H1 (cell line): ENCODE data around the gene SNTG2. TPM values are rescaled to one million over a fixed set of nuclear protein-coding genes. Genes with fewer than 3 reads are reported as not detected.

ENCODE experiments used
- CTCF ChIA-PET: fragments of 300-600 bp; sonication (Branson Sonifier 250); formaldehyde crosslinking; loops from one replicate; lab custom pipeline; 2021; ENCODE audit not compliant: partially characterized antibody; lab: Charles Lee
- POLR2A ChIA-PET: fragments of 300-600 bp; sonication (Branson Sonifier 250); formaldehyde crosslinking; loops from one replicate; lab custom pipeline; 2021; ENCODE audit warnings: inconsistent platforms; ENCODE audit not compliant: partially characterized antibody; lab: Charles Lee
- DNase-seq, 2 experiments: peaks; one replicate each; pipeline versions ENCODE4 v3.0.0 to v3.0.0-alpha.2; 2010 to 2022; ENCODE audit warnings: low spot score in 2 of 2, low read depth in 1 of 2, mixed read lengths in 1 of 2
- FAIRE-seq: peaks from 2 replicates; lab custom pipeline; 2011; peaks lifted over from hg19 to GRCh38; lab: Jason Lieb, UNC
- H2AFZ ChIP-seq: 2 replicates; pipeline ENCODE4 v1.8.1; 2012; ENCODE audit warnings: low read length, inconsistent platforms
- H2AK5ac ChIP-seq: 2 replicates; pipeline ENCODE4 v1.6.1; 2013; ENCODE audit warnings: low read depth, low read length
- H2BK120ac ChIP-seq: replicated peaks from 2 replicates; pipeline ENCODE3; 2013; ENCODE audit warnings: low read depth, low read length, inconsistent platforms
- H2BK12ac ChIP-seq: 2 replicates; pipeline ENCODE4 v1.6.1; 2013; ENCODE audit warnings: low read depth, low read length
- H2BK15ac ChIP-seq: 2 replicates; pipeline ENCODE4 v1.6.1; 2013; ENCODE audit warnings: low read length
- H2BK20ac ChIP-seq: 2 replicates; pipeline ENCODE4 v1.6.1; 2013; ENCODE audit warnings: low read length
- H2BK5ac ChIP-seq: 2 replicates; pipeline ENCODE4 v1.6.1; 2013; ENCODE audit warnings: low read depth, low read length
- H3K14ac ChIP-seq: 2 replicates; pipeline ENCODE4 v1.6.1; 2013; ENCODE audit warnings: inconsistent platforms; ENCODE audit not compliant: insufficient read length
- H3K18ac ChIP-seq: 2 replicates; pipeline ENCODE4 v1.6.1; 2013; ENCODE audit warnings: low read length; ENCODE audit errors: extremely low read depth
- H3K23ac ChIP-seq: 2 replicates; pipeline ENCODE4 v1.6.1; 2013; ENCODE audit warnings: inconsistent platforms; ENCODE audit not compliant: insufficient read length
- H3K23me2 ChIP-seq: 2 replicates; pipeline ENCODE4 v1.6.1; 2013; ENCODE audit warnings: low read depth, low read length
- H3K27ac ChIP-seq: 2 replicates; pipeline ENCODE4 v1.6.1; 2011; ENCODE audit warnings: low read depth, low read length, inconsistent platforms
- H3K27me3 ChIP-seq, 4 experiments: replicated peaks in 1 of 4; 1 replicate in 1 of 4; 2 replicates in 3 of 4; pipeline versions ENCODE4 v1.6.1 to v1.8.1; 2011 to 2013; ENCODE audit warnings: low read length in 3 of 4, mild to moderate bottlenecking in 3 of 4, inconsistent platforms in 2 of 4, mixed read lengths in 2 of 4, moderate library complexity in 1 of 4; ENCODE audit not compliant: control insufficient read depth in 3 of 4, insufficient read depth in 3 of 4; ENCODE audit errors: extremely low read depth in 1 of 4
- H3K36me3 ChIP-seq, 4 experiments: 2 replicates each; pipeline versions ENCODE4 v1.6.1 to v1.8.1; 2011 to 2013; ENCODE audit warnings: mild to moderate bottlenecking in 4 of 4, low read length in 3 of 4, moderate library complexity in 2 of 4, control low read depth in 1 of 4, inconsistent platforms in 1 of 4; ENCODE audit not compliant: insufficient read depth in 4 of 4, control insufficient read depth in 2 of 4
- H3K4ac ChIP-seq: replicated peaks from 2 replicates; pipeline ENCODE3; 2013; ENCODE audit warnings: low read length, low read depth, mixed read lengths, inconsistent platforms; ENCODE audit not compliant: insufficient read length
- H3K4me1 ChIP-seq, 4 experiments: replicated peaks in 1 of 4; 1 replicate in 1 of 4; 2 replicates in 3 of 4; pipeline versions ENCODE4 v1.6.1 to v1.8.1; 2011 to 2013; ENCODE audit warnings: low read length in 3 of 4, inconsistent platforms in 2 of 4, mixed read lengths in 1 of 4; ENCODE audit not compliant: insufficient read depth in 4 of 4, control insufficient read depth in 3 of 4
- H3K4me2 ChIP-seq, 2 experiments: 2 replicates each; pipeline versions ENCODE4 v1.6.1 to v1.8.1; 2011 to 2013; ENCODE audit warnings: low read depth in 2 of 2, low read length in 2 of 2, control low read depth in 1 of 2, inconsistent platforms in 1 of 2, mild to moderate bottlenecking in 1 of 2; ENCODE audit not compliant: insufficient read depth in 1 of 2
- H3K4me3 ChIP-seq, 4 experiments: fragments of 200-600, 300-600 bp in 1 of 4; sonication (generic), shearing (Covaris generic), sonication (Bioruptor Twin) in 1 of 4; 2 replicates each; pipeline versions ENCODE4 v1.5.1 to v1.8.1; 2011 to 2016; ENCODE audit warnings: low read length in 4 of 4, low read depth in 3 of 4, control low read depth in 2 of 4, inconsistent platforms in 2 of 4, mild to moderate bottlenecking in 2 of 4, mixed read lengths in 1 of 4, moderate library complexity in 1 of 4; ENCODE audit not compliant: insufficient read depth in 2 of 4; ENCODE audit errors: extremely low read depth in 1 of 4
- H3K56ac ChIP-seq: replicated peaks from 2 replicates; pipeline ENCODE3; 2013; ENCODE audit warnings: low read depth, mild to moderate bottlenecking, mixed read lengths, low read length, inconsistent platforms; ENCODE audit not compliant: insufficient read length
- H3K79me1 ChIP-seq: 2 replicates; pipeline ENCODE4 v1.6.1; 2013; ENCODE audit warnings: low read depth, low read length, control low read depth
- H3K79me2 ChIP-seq, 2 experiments: 2 replicates each; pipeline versions ENCODE4 v1.6.1 to v1.8.1; 2012 to 2013; ENCODE audit warnings: low read length in 2 of 2, mild to moderate bottlenecking in 2 of 2, inconsistent platforms in 1 of 2; ENCODE audit not compliant: insufficient read depth in 2 of 2, control insufficient read depth in 1 of 2
- H3K9ac ChIP-seq, 4 experiments: replicated peaks in 1 of 4; 1 replicate in 1 of 4; 2 replicates in 3 of 4; pipeline versions ENCODE4 v1.6.1 to v1.8.1; 2011 to 2013; ENCODE audit warnings: low read depth in 3 of 4, low read length in 3 of 4, control low read depth in 2 of 4, mild to moderate bottlenecking in 2 of 4, moderate library complexity in 2 of 4, inconsistent platforms in 1 of 4; ENCODE audit errors: extremely low read depth in 1 of 4
- H3K9me3 ChIP-seq, 2 experiments: 2 replicates each; pipeline versions ENCODE4 v1.6.1 to v1.8.1; 2012 to 2013; ENCODE audit warnings: mild to moderate bottlenecking in 2 of 2, moderate library complexity in 2 of 2, control low read depth in 1 of 2, inconsistent platforms in 1 of 2, low read depth in 1 of 2, low read length in 1 of 2, mixed read lengths in 1 of 2; ENCODE audit not compliant: insufficient read depth in 2 of 2
- H4K20me1 ChIP-seq, 2 experiments: replicated peaks in 1 of 2; 2 replicates each; pipeline versions ENCODE3 to v1.8.1; 2011 to 2013; ENCODE audit warnings: inconsistent platforms in 2 of 2, low read length in 2 of 2, mild to moderate bottlenecking in 1 of 2; ENCODE audit not compliant: insufficient read depth in 2 of 2, control insufficient read depth in 1 of 2
- H4K5ac ChIP-seq: 2 replicates; pipeline ENCODE4 v1.6.1; 2013; ENCODE audit warnings: low read length, low read depth, mixed read lengths, inconsistent platforms; ENCODE audit not compliant: insufficient read length
- H4K8ac ChIP-seq: 2 replicates; pipeline ENCODE4 v1.8.0; 2013; ENCODE audit warnings: mild to moderate bottlenecking, moderate library complexity, low read length, inconsistent platforms; ENCODE audit not compliant: insufficient read depth; ENCODE audit errors: extremely low read depth
- H4K91ac ChIP-seq: replicated peaks from 2 replicates; pipeline ENCODE3; 2013; ENCODE audit warnings: low read length, mixed read lengths, inconsistent platforms; ENCODE audit not compliant: insufficient read length
- ASH2L ChIP-seq: fragments of 200-600, 300-600 bp; sonication (generic); IDR thresholded peaks from one replicate; pipeline ENCODE4 v1.7.1; 2017; ENCODE audit warnings: low read length
- BRCA1 ChIP-seq: IDR thresholded peaks from 2 replicates; pipeline ENCODE4 v1.6.1; 2012; ENCODE audit warnings: low read depth, low read length, improper control_type of control experiment
- CBX5 ChIP-seq: fragments of 300-800, 300-1000 bp; sonication (generic); IDR thresholded peaks from 2 replicates; pipeline ENCODE4 v1.7.1; 2016; ENCODE audit warnings: antibody characterized with exemption, low read length, low read depth
- GTF2F1 ChIP-seq: IDR thresholded peaks from 2 replicates; pipeline ENCODE4 v1.6.1; 2012; ENCODE audit warnings: low read depth, low read length, improper control_type of control experiment, borderline replicate concordance
- JUND ChIP-seq: IDR thresholded peaks from 2 replicates; pipeline ENCODE4 v1.6.1; 2011; ENCODE audit warnings: mild to moderate bottlenecking, improper control_type of control experiment, low read length
- KDM4A ChIP-seq: IDR thresholded peaks from one replicate; pipeline ENCODE4 v1.7.1; 2012; ENCODE audit warnings: low read depth, mild to moderate bottlenecking, moderate library complexity, low read length, inconsistent platforms; ENCODE audit not compliant: severe bottlenecking
- MAFK ChIP-seq: IDR thresholded peaks from 2 replicates; pipeline ENCODE4 v1.6.1; 2012; ENCODE audit warnings: low read depth, mild to moderate bottlenecking, improper control_type of control experiment, low read length
- NRF1 ChIP-seq: IDR thresholded peaks from 2 replicates; pipeline ENCODE4 v1.6.1; 2011; ENCODE audit warnings: mild to moderate bottlenecking, low read depth, low read length, improper control_type of control experiment
- RAD21 ChIP-seq, 2 experiments: IDR thresholded peaks in 1 of 2; conservative IDR thresholded peaks in 1 of 2; 2 replicates each; pipeline ENCODE4 v1.6.1; 2011; ENCODE audit warnings: low read depth in 2 of 2, low read length in 2 of 2, improper control_type of control experiment in 1 of 2, inconsistent platforms in 1 of 2, mild to moderate bottlenecking in 1 of 2, moderate library complexity in 1 of 2
- RNF2 ChIP-seq: fragments of 200-900, 300-1000 bp; sonication (generic); IDR thresholded peaks from 2 replicates; pipeline ENCODE4 v1.7.1; 2016; ENCODE audit warnings: borderline replicate concordance, low read depth, mild to moderate bottlenecking, antibody characterized with exemption, low read length; ENCODE audit not compliant: poor library complexity, severe bottlenecking; ENCODE audit errors: missing control alignments
- SAP30 ChIP-seq: fragments of 300-600 bp; sonication (generic); IDR thresholded peaks from 2 replicates; pipeline ENCODE4 v1.7.1; 2012; ENCODE audit warnings: low read length, moderate library complexity, mild to moderate bottlenecking, inconsistent platforms; ENCODE audit not compliant: insufficient read depth, insufficient replicate concordance
- SIX5 ChIP-seq: IDR thresholded peaks from 2 replicates; pipeline ENCODE4 v1.6.1; 2011; ENCODE audit warnings: mild to moderate bottlenecking, low read depth, low read length
- SUZ12 ChIP-seq: fragments of 200-600 bp; sonication (generic); IDR thresholded peaks from 2 replicates; pipeline ENCODE4 v1.6.1; 2012; ENCODE audit warnings: mild to moderate bottlenecking, inconsistent platforms, low read length, moderate library complexity, mixed read lengths
- TCF12 ChIP-seq: IDR thresholded peaks from 2 replicates; pipeline ENCODE4 v1.6.1; 2011; ENCODE audit warnings: low read depth, mild to moderate bottlenecking, low read length
- WGBS, 2 experiments: shearing (Covaris generic) in 1 of 2; methylation state at CpG; one replicate each; pipeline versions ENCODE4 v1.1.6 to v1.1.7; 2013 to 2015; ENCODE audit warnings: low lambda C conversion rate in 2 of 2, mixed read lengths in 2 of 2, inconsistent platforms in 1 of 2, low coverage in 1 of 2, missing lambda C conversion rate in 1 of 2; ENCODE audit not compliant: insufficient replicate concordance in 2 of 2, insufficient coverage in 1 of 2, insufficient read length in 1 of 2; ENCODE audit errors: extremely low coverage in 1 of 2, missing lambda C conversion rate in 1 of 2; 5-methylcytosine and 5-hydroxymethylcytosine counted together
- polyA plus RNA-seq, 7 experiments: library from polyadenylated mRNA; depleted of rRNA in 3 of 7; stranded (reverse) in 5 of 7; unstranded in 2 of 7; fragments of >200 nt in 5 of 7; fragments of 200-250 nt in 2 of 7; gene quantifications; 1 replicate in 5 of 7; 2 replicates in 1 of 7; 4 replicates in 1 of 7; pipeline versions ENCODE4 v1.2.1 to v1.2.3, GENCODE V29; 2011 to 2013; ENCODE audit warnings: missing spikeins in 2 of 7, mixed read lengths in 2 of 7
- total RNA-seq: library from RNA; stranded (reverse); fragmentation: NEBNext Ultra II Directional; extraction: Animal tissue kit (Norgen Biotek cat#: 25700); gene quantifications from 2 replicates; pipeline ENCODE4 v1.2.1, GENCODE V29; 2021

SNTG2 gene
- total and polyA plus RNA-seq, 2 of the 8 experiments (the other 6 are each of a cell fraction or from before 2014, with no cell fraction given) = 6.6 to 18.1 TPM

- no peak overlapping the region for H2BK12ac ChIP-seq
- peaks cover 2% of the 10 kb centered on the region for H3K79me1 ChIP-seq
- H3K36me3 ChIP-seq = no peaks in the 10 kb centered on the region
- H3K9ac ChIP-seq = no peak overlapping the region
- no peak overlapping the region for H2BK5ac ChIP-seq
- H2BK120ac ChIP-seq = no peak overlapping the region
- no peak overlapping the region for H4K5ac ChIP-seq
- FAIRE-seq (no peak), DNase-seq (no peak)
- no peak overlapping the region for H3K56ac ChIP-seq
- no peak overlapping the region for H2AK5ac ChIP-seq
- H3K14ac ChIP-seq = no peak overlapping the region
- H3K23me2 ChIP-seq = no peaks in the 10 kb centered on the region
- peaks cover 0 to 5% of the 10 kb centered on the region in 2 experiments; a peak in 2 of 4 replicates for H3K9me3 ChIP-seq
- H3K4ac ChIP-seq = no peak overlapping the region
- no peaks in the 10 kb centered on the region for H4K20me1 ChIP-seq
- no peak overlapping the region for H3K18ac ChIP-seq
- H3K23ac ChIP-seq = no peak overlapping the region
- H3K4me1 ChIP-seq = no peaks in the 10 kb centered on the region
- H2BK20ac ChIP-seq = no peak overlapping the region
- H3K4me2 ChIP-seq = no peak overlapping the region
- H4K91ac ChIP-seq = no peak overlapping the region
- POLR2A ChIA-PET = no interaction called here
- WGBS, 2 experiments = 84% methylated on average over 11 of the region's 12 CpGs; no CpG with 5 or more reads in 1 of the 2 experiments
- no peak overlapping the region for H2BK15ac ChIP-seq
- CTCF ChIA-PET = no interaction called here
- H3K79me2 ChIP-seq = peaks cover 6 to 89% of the 10 kb centered on the region in 2 experiments; a peak in 3 of 4 replicates
- no peaks in the 10 kb centered on the region for H3K27me3 ChIP-seq
- no peak overlapping the region for H3K4me3 ChIP-seq
- no peak overlapping the region for H2AFZ ChIP-seq
- H4K8ac ChIP-seq = no peak overlapping the region
- H3K27ac ChIP-seq = no peak overlapping the region
- TF ChIP-seq MAFK (no peak), RAD21 (IDR thresholded peaks at IDR 0.05 in 1 of 2, conservative IDR thresholded peaks at IDR 0.05 in 1 of 2; ENCODE audit: low read depth in 2 of 2, low read length in 2 of 2) (no peak), SAP30 (no peak), NRF1 (no peak), SIX5 (no peak), BRCA1 (no peak), SUZ12 (no peak), KDM4A (no peak), ASH2L (no peak), RNF2 (no peak), JUND (no peak), CBX5 (no peak), GTF2F1 (no peak), TCF12 (no peak)
Measured at GRCh38 chr2:965640-966147, 15.0 kb downstream of the SNTG2 start.
